ENCODE data around the gene DNAH8. TPM values are rescaled to one million over a fixed set of nuclear protein-coding genes. Genes with fewer than 3 reads are reported as not detected.
A peak's percentile ranks its signal among the peaks of the same experiment; 100 is the strongest.
"Not testable (repeated sequence)": the region's sequence is repeated elsewhere in the genome, so short reads cannot be mapped to it uniquely, and the experiment has no call there.

Gene DNAH8
- total RNA-seq, 2 donors from 2014 or later: not detected

DNA sequence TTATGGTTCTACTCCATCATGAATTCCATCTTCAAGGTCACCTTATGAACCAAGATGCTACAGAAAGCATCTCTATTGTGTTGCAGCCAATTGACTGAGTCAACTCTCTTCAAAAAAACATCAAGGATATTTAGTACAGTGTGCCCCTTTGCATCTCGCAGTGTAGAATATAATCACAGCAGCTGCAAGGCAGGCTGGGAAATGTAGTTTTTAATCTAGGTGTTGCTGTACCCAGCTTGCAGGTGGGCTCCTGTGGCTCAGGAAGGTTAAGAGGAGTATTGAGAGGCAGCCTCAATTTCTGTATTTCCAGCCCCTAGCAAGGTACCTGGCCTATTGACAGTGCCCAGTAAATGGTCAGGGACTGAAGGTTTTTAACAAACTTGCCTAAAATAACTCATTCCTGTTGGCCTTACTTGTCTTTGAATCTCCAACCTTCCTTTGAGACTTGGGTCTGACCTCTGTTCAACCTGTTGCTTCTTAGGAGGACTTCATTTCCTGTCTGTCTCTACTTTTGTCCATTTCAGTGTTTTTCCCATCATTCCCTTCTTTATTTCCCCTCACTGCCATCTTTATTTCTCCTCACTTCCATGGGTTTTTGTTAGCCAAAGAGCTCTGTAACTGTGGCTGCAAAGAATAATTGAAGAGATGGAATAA lies 150.5 kb downstream of the DNAH8 start:
- DNase-seq (no peak), ATAC-seq (no peak)
- intact Hi-C loops (cut with DNase I, micrococcal nuclease): no loop called here

DNA sequence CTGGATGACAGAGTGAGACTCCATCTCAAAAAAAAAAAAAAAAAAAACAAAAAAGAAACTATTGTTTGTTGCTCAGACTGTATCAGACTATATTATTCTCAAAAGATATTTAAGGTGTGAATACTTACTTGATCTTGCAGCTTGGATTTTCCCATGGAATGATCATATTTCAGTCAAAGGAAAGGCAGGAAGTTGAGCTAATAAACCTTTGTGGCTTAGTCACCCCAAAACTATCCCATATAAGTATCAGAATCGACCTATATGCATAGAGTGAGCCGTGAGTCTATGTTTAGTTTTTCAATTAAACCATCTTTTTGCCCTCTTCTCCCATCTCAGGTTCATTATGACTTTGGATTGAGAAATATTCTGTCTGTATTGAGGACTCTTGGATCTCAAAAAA lies 152.6 kb downstream of the DNAH8 start:
- ATAC-seq: no peak
- intact Hi-C loops (cut with DNase I, micrococcal nuclease): no loop called here

DNA sequence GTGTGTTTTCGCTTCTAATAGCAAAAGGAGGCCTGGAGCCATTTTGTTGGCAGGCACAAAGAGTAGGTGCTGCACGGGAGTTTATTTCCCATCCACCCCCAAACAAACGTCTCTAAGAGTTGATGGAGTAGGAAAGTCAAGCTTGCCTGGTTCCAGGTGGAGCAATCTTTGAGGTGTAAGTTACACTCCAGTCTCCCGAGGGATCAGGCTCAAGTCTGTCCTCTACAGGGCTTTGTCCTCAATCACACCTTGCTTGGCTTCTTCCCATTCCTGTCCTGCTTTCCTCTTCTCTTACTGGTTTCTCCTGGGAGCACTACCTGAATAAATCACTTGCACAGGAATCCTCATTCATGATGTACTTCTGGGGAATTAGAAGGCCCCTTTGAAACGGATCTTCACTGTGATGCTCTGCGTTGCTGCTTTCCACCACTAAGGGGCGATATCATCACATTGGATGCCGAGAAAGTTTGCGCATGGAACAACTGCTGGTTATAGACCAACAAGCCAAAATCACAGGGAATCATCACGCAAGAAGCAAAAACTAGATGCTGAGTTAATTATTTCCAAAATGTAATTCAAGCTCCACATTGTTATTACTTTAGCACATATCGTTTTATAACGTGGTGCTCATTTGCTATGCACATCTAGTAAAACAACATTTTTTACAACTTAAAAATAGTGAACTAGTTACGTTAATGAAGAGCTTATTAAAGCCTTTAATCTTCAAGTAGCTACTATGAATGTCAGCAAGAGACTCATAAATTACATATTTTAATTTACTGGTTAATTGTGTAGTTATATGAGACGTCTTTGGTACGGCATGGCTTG lies 156.8 kb downstream of the DNAH8 start:
- intact Hi-C loops (cut with DNase I, micrococcal nuclease): loop anchor here in 1 of 2 donors (10.0 kb wide), 1 partner anchor 433 kb away; no protein-coding TSS in a partner anchor
- DNase-seq: peak in 1 of 2 donors; percentile 48
- ATAC-seq: peak; percentile 56

More for the DNA sequence above, 152.6 kb downstream of the DNAH8 start:
- no peak for DNase-seq

DNA sequence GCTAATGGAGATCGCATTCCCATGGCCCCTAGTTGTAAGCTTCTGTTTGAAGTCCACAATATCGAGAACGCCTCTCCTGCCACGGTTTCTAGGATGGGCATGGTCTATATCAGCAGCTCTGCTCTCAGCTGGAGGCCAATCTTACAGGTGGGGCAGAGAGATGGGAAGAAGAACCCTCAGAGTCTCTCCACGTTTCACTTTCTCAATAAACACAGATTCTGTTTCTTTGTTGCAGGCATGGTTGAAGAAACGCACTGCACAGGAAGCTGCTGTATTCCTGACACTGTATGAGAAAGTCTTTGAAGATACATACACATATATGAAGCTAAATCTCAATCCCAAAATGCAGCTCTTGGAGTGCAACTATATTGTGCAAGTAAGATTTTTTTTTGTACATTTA lies 157.9 kb downstream of the DNAH8 start:
- intact Hi-C loops (cut with DNase I, micrococcal nuclease): loop anchor here in 1 of 2 donors (10.0 kb wide), 1 partner anchor 432 kb away; no protein-coding TSS in a partner anchor
- DNase-seq: no peak
- no peak for ATAC-seq

DNA sequence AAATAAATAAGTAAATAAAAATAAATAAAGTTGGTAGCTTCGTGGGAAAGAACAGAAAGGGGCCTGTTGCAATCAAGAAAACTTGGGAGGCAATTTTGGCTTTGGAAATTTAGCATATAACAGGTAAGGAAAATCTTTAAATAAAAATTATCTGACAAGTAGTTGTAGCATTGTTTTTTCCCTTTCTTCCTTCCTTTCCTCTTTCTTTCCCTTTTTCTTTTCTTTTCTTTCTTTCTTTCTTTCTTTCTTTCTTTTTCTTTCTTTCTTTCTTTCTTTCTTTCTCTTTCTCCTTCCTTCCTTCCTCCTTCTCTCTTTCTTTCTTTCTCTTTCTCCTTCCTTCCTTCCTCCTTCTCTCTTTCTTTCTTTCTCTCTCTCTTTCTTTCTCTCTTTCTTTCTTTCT lies 158.7 kb downstream of the DNAH8 start:
- intact Hi-C loops (cut with DNase I, micrococcal nuclease): loop anchor here in 1 of 2 donors (10.0 kb wide), 1 partner anchor 431 kb away; no protein-coding TSS in a partner anchor
- not testable (repeated sequence) for DNase-seq, ATAC-seq

DNA sequence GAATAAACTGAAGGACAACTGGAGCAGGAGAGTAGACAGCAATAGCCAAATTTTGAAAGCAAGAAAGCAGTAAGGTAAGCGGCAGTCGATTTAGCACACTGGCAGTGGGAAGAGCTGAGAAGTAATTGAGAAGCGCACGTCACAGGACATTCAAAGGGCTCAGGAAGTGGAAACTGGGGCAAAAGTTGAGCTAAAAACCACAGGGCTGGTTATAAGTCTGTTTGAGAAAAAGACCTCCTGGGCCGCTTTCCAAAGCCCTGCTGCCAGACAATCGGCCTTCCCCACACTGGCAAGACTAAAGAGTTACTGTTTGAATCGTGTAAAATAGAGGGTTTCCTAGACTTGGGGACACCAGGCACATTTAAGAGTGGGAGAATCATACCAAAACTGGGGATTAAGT lies 161.4 kb downstream of the DNAH8 start:
- intact Hi-C loops (cut with DNase I, micrococcal nuclease): loop anchor here in 1 of 2 donors (10.0 kb wide), 1 partner anchor 428 kb away; no protein-coding TSS in a partner anchor
- ATAC-seq (no peak), DNase-seq (peak in 1 of 2 donors; percentile 13)

DNA sequence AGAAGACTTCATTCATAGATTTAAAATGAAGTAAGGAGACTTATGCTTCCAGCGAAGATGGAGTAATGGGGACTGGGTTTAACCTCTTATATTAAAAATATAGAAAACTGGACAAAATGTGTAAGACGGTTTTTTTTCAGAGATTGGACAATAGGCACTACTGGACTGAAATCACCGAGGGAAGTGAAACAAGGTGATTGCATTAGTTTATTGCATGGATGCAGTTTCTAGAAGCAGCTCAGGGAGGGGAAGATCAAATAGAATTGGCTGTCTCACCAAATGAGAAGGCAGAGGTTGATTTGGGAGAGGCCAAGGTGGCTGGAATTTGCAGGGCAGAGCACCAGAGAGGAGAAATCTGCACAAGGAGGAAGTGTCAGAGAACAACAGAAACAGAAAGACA lies 162.6 kb downstream of the DNAH8 start:
- intact Hi-C loops (cut with DNase I, micrococcal nuclease): loop anchor here in 1 of 2 donors (10.0 kb wide), 1 partner anchor 427 kb away; no protein-coding TSS in a partner anchor
- no peak for ATAC-seq
- DNase-seq: no peak

DNA sequence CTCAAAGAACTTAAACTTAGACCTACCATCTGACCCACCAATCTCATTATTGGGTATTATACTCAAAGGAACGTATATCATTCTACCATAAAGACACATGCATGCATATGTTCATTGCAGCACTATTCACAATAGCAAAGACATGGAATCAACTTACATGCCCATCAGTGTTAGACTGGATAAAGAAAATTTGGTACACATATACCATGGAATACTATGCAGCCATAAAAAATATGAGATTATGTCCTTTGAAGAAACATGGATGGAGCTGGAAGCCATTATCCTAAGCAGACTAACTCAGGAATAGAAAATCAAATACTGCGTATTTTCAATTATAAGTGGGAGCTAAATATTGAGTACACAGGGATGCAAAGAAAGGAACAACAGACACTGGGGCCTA lies 167.0 kb downstream of the DNAH8 start:
- ATAC-seq: no peak
- intact Hi-C loops (cut with DNase I, micrococcal nuclease): no loop called here
- no peak for DNase-seq

DNA sequence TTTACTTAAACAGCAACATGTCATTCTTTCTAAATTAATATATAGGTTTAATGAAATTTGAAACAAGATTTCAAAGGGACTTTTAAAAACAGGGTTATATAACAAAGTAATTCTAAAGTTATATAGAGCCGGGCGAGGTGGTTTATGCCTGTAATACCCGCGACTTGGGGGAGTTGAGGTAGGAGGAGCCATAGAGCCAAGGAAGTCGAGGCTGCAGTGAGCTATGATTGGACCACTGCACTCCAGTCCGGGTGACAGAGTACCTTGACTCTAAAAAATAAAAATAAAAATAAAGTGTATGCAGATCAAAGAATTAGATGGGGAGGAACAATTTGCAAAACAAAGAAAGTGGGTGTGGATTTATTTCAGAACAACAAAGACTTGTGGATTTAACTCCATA lies 182.4 kb downstream of the DNAH8 start:
- ATAC-seq: no peak
- intact Hi-C loops (cut with DNase I, micrococcal nuclease): no loop called here

DNA sequence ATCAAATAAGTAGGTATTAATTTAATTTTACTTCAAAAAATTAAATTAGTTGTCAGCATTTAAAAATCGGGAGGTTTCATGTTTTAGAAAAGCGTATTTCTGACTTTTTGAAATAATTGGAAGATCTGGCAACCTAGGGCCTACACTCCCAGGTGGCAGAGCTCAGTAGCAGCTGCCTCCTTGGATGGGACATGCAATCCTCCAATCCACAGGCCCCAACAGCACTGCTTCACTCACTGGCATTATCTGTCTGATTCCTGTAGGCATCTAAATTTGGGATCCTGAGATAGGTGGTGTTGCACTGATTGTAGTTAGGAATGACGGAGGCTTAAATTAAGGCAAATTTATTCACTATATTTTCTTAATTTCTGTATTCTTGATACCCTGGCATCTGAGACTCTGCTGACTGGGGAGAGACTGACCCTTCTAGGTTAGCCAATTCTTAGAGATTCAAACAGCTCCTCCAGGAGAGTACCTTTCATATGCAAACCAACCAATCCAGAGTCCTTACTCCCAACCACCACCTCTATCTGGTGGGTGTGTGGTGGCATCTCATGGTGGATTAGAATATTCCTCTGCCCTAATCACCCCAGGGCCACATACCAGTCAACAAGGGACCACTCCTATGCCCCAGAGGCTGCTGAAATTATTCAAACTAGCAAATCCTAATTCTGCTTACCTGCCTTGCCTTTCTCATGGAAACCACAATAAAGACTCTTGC lies 186.9 kb downstream of the DNAH8 start:
- ATAC-seq (no peak), DNase-seq (no peak)
- intact Hi-C loops (cut with DNase I, micrococcal nuclease): no loop called here

More for the DNA sequence above, 182.4 kb downstream of the DNAH8 start:
- DNase-seq: no peak

DNA sequence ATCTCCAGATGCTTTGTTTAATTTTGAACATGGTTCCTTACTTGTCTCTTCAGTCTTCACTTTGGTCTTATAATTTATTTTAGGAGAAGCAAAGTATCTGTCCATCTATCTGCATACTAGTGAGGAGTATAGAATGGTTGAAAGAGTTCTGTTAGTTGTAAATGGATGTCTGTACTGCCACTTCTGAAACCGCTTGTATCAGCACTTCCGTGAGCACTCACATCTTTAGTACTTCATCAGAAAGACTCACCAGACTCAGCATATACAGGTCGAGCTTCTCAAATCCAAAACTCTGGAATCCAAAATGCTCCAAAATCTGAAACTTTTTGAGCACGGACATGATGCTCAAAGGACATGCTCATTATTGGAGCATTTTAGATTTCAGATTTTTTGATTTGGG lies 191.5 kb downstream of the DNAH8 start:
- intact Hi-C loops (cut with DNase I, micrococcal nuclease): no loop called here
- no peak for DNase-seq
- no peak for ATAC-seq

DNA sequence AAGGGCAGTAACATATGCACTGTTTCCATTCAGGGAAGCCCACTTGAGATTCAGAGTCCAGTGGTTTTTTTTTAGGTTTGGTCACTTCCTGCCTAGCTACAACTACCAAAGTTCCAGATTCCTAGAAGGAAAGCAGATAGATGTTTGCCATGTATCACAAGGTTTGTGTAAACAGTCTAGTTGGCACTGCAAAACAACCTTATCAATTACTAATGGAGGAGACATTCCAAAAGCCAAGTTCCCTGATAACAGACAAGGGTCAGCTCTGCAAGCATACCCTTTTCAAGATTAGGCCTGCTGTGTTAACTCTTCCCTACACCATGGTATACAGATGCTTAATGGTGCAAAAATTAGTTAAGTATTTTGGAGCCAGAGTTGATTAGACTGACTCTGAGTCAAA lies 192.2 kb downstream of the DNAH8 start:
- no peak for DNase-seq
- no peak for ATAC-seq

DNA sequence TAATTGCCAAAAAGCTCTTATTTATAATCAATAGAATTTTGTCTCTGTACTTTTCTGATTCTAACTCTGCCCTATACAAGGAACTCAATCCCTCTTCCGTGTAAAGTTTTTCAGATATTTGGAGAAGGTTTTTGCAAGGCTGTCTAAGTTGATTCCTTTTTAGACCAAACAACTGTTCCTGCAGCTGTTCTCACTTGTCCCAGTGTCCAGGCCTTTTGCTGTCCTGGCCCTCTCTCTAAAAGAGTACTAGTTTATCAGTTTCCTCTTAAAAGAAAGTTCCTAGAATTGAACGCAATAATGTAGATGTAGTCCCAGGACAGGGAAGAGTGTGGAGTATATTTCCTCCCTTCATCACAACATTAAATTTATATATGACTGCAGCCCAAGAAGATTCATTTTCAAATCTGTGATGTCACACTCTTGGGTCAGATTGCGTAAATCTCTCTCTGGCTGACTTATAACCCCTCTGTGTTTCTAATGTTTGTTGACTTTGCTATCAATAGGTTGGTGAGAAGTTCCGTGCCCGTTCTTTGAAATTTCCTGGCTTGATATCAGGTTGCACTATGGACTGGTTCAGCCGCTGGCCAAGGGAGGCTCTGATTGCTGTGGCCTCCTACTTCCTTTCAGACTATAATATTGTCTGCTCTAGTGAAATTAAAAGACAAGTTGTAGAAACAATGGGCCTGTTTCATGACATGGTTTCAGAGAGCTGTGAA lies 194.1 kb downstream of the DNAH8 start:
- ATAC-seq (peak; percentile 50), DNase-seq (peak in 1 of 2 donors; percentile 41)
- intact Hi-C loops (cut with DNase I, micrococcal nuclease): no loop called here

More for the DNA sequence above, 192.2 kb downstream of the DNAH8 start:
- intact Hi-C loops (cut with DNase I, micrococcal nuclease): no loop called here

DNA sequence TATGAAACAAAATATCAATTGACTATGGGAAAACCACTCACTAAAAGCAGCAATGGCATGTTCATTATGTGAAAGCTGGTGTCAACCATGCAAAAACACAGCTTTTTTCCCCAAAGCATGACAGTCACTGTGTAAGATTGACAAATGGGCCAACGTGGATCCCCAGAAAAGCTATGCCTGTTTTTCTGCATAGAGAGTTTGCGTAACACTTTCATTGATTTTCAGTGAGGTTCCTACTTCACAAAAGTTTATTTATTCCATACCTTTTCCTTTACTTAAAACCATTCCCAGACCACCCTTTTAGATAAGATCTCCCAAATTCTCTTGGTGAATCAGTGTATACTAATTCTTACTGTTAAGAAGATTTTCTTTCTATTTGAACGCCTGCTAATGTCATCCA lies 195.1 kb downstream of the DNAH8 start:
- no peak for DNase-seq
- intact Hi-C loops (cut with DNase I, micrococcal nuclease): no loop called here
- no peak for ATAC-seq

DNA sequence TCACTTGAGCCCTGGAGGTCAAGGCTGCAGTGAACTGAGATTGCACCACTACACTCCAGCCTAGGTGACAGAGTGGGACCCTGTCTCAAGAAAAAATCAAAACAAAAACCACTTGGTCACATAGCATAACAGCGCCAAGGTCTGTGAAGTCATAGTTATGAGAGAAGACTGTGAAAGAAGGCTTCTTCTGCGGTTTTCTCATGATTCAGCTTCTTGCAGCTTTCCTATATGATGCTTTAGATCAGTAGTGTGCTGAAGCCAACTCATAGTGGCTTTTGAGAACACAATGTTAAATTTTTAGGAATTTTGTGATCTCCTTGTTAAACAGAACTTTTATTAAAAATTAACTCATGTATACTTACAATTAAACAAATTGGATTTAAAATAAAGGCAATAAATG lies 197.3 kb downstream of the DNAH8 start:
- ATAC-seq (no peak), DNase-seq (no peak)
- intact Hi-C loops (cut with DNase I, micrococcal nuclease): no loop called here

DNA sequence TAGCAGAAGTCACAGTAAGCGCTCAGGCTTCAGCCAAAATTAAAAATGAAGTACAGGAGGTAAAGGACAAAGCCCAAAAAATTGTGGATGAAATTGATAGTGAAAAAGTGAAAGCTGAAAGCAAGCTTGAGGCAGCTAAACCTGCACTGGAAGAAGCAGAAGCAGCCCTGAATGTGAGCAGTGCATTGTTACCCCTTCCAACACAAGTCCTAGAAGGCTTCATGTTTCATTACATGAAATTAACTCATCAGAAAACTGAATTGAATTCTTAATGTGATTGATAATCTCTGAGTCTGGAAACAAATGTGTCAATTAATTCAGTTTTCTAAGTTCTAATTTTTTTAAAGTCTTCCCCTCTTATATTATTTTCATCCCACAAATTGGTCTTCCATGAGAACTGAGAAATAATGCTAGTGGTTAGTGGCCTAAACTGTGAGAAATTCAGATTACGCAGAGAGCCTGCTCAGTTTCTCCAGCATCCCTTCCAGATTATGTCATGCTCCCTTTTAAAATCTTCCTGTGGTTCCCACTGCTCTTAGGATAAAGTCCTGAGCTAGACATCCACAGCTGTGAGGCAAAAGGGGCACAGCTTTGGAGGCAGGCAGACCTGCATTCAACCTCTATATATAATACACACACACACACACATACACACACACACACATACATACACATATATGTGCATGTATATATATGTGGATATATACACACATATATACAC lies 200.3 kb downstream of the DNAH8 start:
- intact Hi-C loops (cut with DNase I, micrococcal nuclease): no loop called here
- no peak for ATAC-seq
- DNase-seq: no peak

DNA sequence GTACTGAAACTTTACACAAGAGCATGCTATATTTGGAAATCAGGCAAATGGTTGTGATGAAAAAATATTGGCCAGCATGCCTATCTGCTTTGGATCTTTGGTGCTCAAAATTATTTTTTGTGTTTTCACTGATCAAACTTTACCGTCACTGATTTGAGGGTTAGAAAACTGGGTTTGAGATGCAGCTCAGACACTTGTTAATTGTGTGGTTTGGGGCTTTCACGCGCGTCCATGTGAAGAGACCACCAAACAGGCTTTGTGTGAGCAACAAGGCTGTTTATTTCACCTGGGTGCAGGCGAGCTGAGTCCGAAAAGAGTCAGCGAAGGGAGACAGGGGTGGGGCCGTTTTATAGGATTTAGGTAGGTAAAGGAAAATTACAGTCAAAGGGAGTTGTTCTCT lies 206.4 kb downstream of the DNAH8 start:
- intact Hi-C loops (cut with DNase I, micrococcal nuclease); DNase-seq: not testable (repeated sequence)

More for the DNA sequence above, 206.4 kb downstream of the DNAH8 start:
- ATAC-seq: not testable (repeated sequence)
